GM12864 (cell line): ENCODE results near the gene MROH9.

Source experiments
- DNase-seq: peaks from one replicate; pipeline ENCODE4 v3.0.0-alpha.2; 2011; ENCODE audit warnings: low read depth
- H3K4me3 ChIP-seq: 2 replicates; pipeline ENCODE4 v1.5.1; 2011; ENCODE audit warnings: mild to moderate bottlenecking, low read depth, low read length, control low read depth
- TF ChIP-seq, protein P1 (sequence below): IDR thresholded peaks from 2 replicates; pipeline ENCODE4 v1.5.1; 2011; ENCODE audit warnings: low read depth, mild to moderate bottlenecking, moderate library complexity, low read length, control low read depth, inconsistent platforms; ENCODE audit errors: missing control alignments

Gene MROH9

DNA sequence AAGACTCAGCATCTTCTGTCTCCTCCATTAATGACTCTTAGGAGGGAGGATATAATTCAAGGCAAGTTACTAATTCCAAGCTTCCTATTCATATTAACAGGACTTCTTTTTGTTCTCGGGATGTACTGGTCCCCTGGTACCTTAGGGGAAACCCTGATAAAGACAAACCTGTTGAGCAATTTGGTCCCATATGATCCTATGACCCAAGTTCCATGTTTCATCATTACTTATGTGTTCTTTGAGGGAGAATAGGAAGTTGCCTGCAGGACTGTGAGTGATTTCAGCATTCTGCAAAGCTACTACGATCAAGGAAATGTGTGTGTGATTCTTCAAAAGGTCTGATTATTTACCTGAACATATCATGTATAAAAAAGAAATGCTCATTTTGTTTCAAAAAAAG, 149.5 kb downstream of the MROH9 start:
- TF ChIP-seq, protein P1, sequence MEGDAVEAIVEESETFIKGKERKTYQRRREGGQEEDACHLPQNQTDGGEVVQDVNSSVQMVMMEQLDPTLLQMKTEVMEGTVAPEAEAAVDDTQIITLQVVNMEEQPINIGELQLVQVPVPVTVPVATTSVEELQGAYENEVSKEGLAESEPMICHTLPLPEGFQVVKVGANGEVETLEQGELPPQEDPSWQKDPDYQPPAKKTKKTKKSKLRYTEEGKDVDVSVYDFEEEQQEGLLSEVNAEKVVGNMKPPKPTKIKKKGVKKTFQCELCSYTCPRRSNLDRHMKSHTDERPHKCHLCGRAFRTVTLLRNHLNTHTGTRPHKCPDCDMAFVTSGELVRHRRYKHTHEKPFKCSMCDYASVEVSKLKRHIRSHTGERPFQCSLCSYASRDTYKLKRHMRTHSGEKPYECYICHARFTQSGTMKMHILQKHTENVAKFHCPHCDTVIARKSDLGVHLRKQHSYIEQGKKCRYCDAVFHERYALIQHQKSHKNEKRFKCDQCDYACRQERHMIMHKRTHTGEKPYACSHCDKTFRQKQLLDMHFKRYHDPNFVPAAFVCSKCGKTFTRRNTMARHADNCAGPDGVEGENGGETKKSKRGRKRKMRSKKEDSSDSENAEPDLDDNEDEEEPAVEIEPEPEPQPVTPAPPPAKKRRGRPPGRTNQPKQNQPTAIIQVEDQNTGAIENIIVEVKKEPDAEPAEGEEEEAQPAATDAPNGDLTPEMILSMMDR = no peak
- no peak overlapping the region for H3K4me3 ChIP-seq
- no peak for DNase-seq

DNA sequence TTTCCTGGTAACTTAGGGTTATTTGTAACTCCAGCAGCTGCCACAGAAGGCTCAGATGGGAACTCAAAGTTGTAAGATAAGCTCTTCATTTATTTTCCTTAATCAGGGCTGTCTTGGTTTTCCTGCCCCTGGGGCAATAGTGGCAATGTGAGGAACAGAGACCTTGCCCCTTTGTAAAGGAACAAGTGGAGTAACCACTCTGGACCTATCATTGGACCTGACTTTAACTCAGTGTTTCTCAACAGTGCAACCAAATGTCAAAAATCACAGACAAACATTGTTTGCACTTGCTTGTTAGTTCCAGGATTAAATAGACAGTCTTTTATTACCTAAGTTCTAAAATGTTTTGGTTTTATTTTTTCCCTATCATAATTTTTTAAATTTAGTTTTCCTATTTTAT, 152.6 kb downstream of the MROH9 start:
- no peak for DNase-seq
- no peak overlapping the region for H3K4me3 ChIP-seq
- TF ChIP-seq, protein P1 = no peak

DNA sequence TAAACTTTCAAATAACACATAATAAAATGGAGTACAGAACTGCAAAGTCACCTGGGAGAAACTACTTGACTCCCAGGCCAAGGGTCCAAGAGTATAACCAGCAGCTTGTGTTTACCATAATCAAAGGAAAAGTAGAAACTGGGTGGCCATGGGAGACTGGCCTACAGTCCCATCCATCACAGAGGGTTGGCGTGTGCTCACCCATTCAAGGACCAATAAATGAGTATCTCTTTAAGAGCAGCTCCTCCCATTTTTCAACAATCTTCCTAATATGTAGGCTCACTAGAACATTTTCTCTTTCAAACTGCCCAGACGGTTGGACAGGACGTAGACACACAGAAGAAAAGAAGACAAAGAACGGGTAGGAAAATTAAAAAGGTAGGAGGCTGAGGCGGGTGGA, 155.3 kb downstream of the MROH9 start, which contains the start of gene FMO3:
Gene FMO3, plus strand, starts transcription at position 302 of the 400 bp plus-strand sequence. CDS start 1,754 bp downstream, outside the sequence.
- TF ChIP-seq, protein P1 = no peak
- no peak for DNase-seq
- no peak within 1 kb of the TSS for H3K4me3 ChIP-seq

DNA sequence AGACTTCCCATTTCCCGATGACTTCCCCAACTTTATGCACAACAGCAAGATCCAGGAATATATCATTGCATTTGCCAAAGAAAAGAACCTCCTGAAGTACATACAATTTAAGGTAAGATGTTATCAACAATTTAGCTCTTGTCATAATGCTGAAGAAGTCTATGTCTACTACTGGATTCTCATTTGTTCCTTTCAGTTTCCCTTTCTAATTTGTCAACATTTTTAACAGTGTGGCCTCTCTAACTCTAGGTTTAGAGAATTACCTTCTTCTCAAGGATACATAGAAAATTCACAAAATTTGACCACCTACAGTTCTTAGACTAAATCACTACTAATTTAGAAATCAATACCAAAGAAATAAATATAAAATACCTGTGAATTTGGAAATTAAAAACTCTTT, 168.5 kb downstream of the MROH9 start:
- H3K4me3 ChIP-seq = no peak overlapping the region

DNA sequence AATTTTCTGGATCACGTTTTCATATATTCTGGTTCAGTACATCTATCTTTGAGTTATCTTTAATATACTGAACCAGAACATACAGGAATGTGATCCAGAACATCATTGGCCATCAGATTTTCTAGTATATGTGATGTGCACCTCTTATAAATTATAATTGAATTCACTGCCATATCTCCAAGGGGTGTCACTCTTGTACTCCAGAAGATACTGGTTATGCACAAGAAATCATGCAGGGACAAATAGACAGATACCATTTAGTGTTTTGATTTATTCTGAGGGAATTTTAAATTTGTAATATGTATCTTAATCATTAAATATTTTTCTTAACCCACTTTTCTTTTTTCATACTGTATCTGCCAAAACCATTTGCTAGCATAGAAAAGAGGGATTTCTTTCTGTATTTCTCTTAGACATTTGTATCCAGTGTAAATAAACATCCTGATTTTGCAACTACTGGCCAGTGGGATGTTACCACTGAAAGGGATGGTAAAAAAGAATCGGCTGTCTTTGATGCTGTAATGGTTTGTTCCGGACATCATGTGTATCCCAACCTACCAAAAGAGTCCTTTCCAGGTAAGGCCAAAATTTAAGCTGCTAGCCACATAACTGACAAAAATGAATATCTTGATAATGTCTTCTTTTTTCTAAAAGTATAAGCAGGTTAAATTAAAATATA, 172.1 kb downstream of the MROH9 start:
- H3K4me3 ChIP-seq = no peak overlapping the region
- TF ChIP-seq, protein P1 = no peak
- DNase-seq = no peak

More for the DNA sequence above, 168.5 kb downstream of the MROH9 start:
- TF ChIP-seq, protein P1 = no peak
- DNase-seq = no peak

DNA sequence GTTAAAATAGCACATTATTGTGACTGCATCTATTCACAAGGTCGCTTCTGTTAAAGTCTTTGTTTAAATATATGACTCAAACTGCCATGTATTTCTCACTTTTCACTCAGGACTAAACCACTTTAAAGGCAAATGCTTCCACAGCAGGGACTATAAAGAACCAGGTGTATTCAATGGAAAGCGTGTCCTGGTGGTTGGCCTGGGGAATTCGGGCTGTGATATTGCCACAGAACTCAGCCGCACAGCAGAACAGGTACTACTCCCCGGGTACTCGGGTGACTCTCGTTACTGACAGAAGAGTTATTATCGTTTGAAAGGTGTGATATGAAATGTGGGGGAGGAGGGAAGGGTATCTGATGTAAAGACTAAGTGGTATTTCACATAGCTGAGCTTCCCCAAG, 172.6 kb downstream of the MROH9 start:
- DNase-seq = no peak
- TF ChIP-seq, protein P1 = no peak
- H3K4me3 ChIP-seq = no peak overlapping the region

DNA sequence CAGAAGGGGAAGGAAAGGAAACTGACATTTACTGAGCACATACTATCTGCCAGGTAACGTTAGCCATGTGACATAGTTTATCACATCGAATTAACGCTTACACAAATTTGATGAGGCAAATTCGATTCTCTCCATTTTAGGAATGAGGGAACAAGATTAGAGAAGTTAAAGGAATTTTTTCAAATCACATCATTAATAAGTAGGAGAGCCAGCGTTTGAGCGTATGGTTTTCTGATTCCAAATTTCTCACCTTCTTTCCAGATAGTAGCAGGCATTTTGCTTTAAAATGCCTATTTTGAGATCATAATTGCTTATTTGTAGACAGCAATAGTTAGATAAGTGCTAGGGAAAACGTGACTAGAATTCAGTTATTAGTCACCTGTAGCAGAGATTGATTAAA, 174.6 kb downstream of the MROH9 start:
- TF ChIP-seq, protein P1 = no peak
- H3K4me3 ChIP-seq = no peak overlapping the region
- DNase-seq = no peak
